Caco-2 (cell line): ENCODE results near the gene AGBL5. TPM values are rescaled to one million over a fixed set of nuclear protein-coding genes. Genes with fewer than 3 reads are reported as not detected.
A peak's percentile ranks its signal among the peaks of the same experiment; 100 is the strongest.

ENCODE experiments used
- BruUV-seq: library from RNA; stranded (reverse); fragments of 400-500 nt; replicated peaks from 2 replicates; lab custom pipeline; 2021; lab: Mats Ljungman, UMichigan
- CTCF ChIA-PET: fragments of 300-600 bp; sonication (Branson Sonifier 250); formaldehyde crosslinking; loops from one replicate; lab custom pipeline; 2022; ENCODE audit warnings: antibody characterized with exemption; lab: Charles Lee
- POLR2A ChIA-PET: fragments of 300-600 bp; sonication (Branson Sonifier 250); formaldehyde crosslinking; loops from one replicate; lab custom pipeline; 2022; ENCODE audit warnings: antibody characterized with exemption; lab: Charles Lee
- DNase-seq, 2 experiments: peaks; one replicate each; pipeline versions ENCODE4 v3.0.0 to v3.0.0-alpha.2; 2020 to 2022
- H3K27me3 ChIP-seq: replicated peaks from 2 replicates; pipeline ENCODE4 v1.6.0; 2011; ENCODE audit warnings: low read length; ENCODE audit not compliant: control insufficient read depth, insufficient read depth
- H3K36me3 ChIP-seq: 2 replicates; pipeline ENCODE4 v1.5.1; 2011; ENCODE audit warnings: low read length; ENCODE audit not compliant: control insufficient read depth, insufficient read depth
- H3K4me1 ChIP-seq: fragments of 250-450 bp; sonication (Bioruptor Pico); 2 replicates; pipeline ENCODE4 v1.5.1; 2020; ENCODE audit warnings: mild to moderate bottlenecking
- H3K4me3 ChIP-seq: 2 replicates; pipeline ENCODE4 v1.5.1; 2011; ENCODE audit warnings: low read depth, mild to moderate bottlenecking, control low read depth, low read length
- H3K9me3 ChIP-seq: fragments of 250-450 bp; sonication (Bioruptor Pico); 2 replicates; pipeline ENCODE4 v1.5.1; 2020; ENCODE audit warnings: mild to moderate bottlenecking, moderate library complexity
- H3K27ac Mint-ChIP-seq: one replicate; pipeline ENCODE4 v1.8.0; 2022; ENCODE audit warnings: mixed read lengths; ENCODE audit not compliant: unreplicated experiment
- H3K27me3 Mint-ChIP-seq: one replicate; pipeline ENCODE4 v1.8.0; 2022; ENCODE audit warnings: mixed read lengths; ENCODE audit not compliant: insufficient read depth, unreplicated experiment
- H3K36me3 Mint-ChIP-seq: one replicate; pipeline ENCODE4 v1.8.0; 2022; ENCODE audit warnings: mild to moderate bottlenecking, mixed read lengths; ENCODE audit not compliant: insufficient read depth, unreplicated experiment
- H3K4me1 Mint-ChIP-seq: one replicate; pipeline ENCODE4 v1.8.0; 2022; ENCODE audit warnings: low read depth, mixed read lengths; ENCODE audit not compliant: unreplicated experiment
- H3K4me3 Mint-ChIP-seq: one replicate; pipeline ENCODE4 v1.8.0; 2022; ENCODE audit warnings: mild to moderate bottlenecking, moderate library complexity, mixed read lengths; ENCODE audit not compliant: unreplicated experiment
- H3K9me3 Mint-ChIP-seq: one replicate; pipeline ENCODE4 v1.8.0; 2022; ENCODE audit warnings: mixed read lengths; ENCODE audit not compliant: unreplicated experiment
- CTCF ChIP-seq, 2 experiments: fragments of 200-600 bp in 1 of 2; IDR thresholded peaks; 1 replicate in 1 of 2; 2 replicates in 1 of 2; pipeline versions ENCODE4 v1.5.1 to v1.8.0; 2011 to 2022; ENCODE audit warnings: antibody characterized with exemption in 1 of 2, control low read depth in 1 of 2, inconsistent platforms in 1 of 2, low read depth in 1 of 2, low read length in 1 of 2, mild to moderate bottlenecking in 1 of 2, moderate library complexity in 1 of 2; ENCODE audit not compliant: insufficient read depth in 1 of 2, severe bottlenecking in 1 of 2, unreplicated experiment in 1 of 2
- intact Hi-C: fragments of 100-400 bp; cut with micrococcal nuclease; formaldehyde crosslinking; loops from one replicate; pipeline ENCODE4 v1.10.0; 2022; ENCODE audit not compliant: unreplicated experiment
- total RNA-seq: library from RNA; stranded (reverse); gene quantifications from 2 replicates; pipeline ENCODE4 v1.2.3, GENCODE V29; 2022

The AGBL5 gene
- total RNA-seq, 1 experiment from 2014 or later = 34.1 TPM

- Mint-ChIP-seq H3K9me3 (no peaks in the 10 kb centered on the region), H3K4me1 (peaks cover 11% of the 10 kb centered on the region), H3K36me3 (no peaks in the 10 kb centered on the region), H3K27ac (no peak overlapping the region), H3K27me3 (no peaks in the 10 kb centered on the region), H3K4me3 (no peak overlapping the region)
- Histone ChIP-seq H3K4me1 (peaks cover 30% of the 10 kb centered on the region), H3K9me3 (no peaks in the 10 kb centered on the region), H3K27me3 (no peaks in the 10 kb centered on the region), H3K36me3 (no peaks in the 10 kb centered on the region), H3K4me3 (no peak overlapping the region)
- BruUV-seq = no TSS peak
- intact Hi-C loops = loop anchor here (10.0 kb wide), 1 partner anchor 192 kb away; the partner anchor contains the start of gene TRIM54
- POLR2A ChIA-PET = no interaction called here
- no peak for DNase-seq
- TF ChIP-seq CTCF (IDR thresholded peaks at IDR 0.05; ENCODE audit: insufficient read depth in 1 of 2, low read depth in 1 of 2, low read length in 1 of 2, severe bottlenecking in 1 of 2, unreplicated experiment in 1 of 2) = no peak
- CTCF ChIA-PET = interaction anchor here (1.6 kb wide), 1 partner anchor 99 kb away, joined by 6 read pairs; no protein-coding TSS in a partner anchor
Measured at GRCh38 chr2:27092696-27093429, 41.4 kb downstream of the AGBL5 start.

- Mint-ChIP-seq H3K9me3 (no peaks in the 10 kb centered on the region), H3K4me3 (no peak overlapping the region), H3K27ac (no peak overlapping the region), H3K27me3 (no peaks in the 10 kb centered on the region), H3K4me1 (peaks cover 11% of the 10 kb centered on the region), H3K36me3 (no peaks in the 10 kb centered on the region)
- Histone ChIP-seq H3K27me3 (no peaks in the 10 kb centered on the region), H3K4me1 (peaks cover 30% of the 10 kb centered on the region), H3K4me3 (no peak overlapping the region), H3K36me3 (no peaks in the 10 kb centered on the region), H3K9me3 (no peaks in the 10 kb centered on the region)
- TF ChIP-seq CTCF (IDR thresholded peaks at IDR 0.05; ENCODE audit: insufficient read depth in 1 of 2, low read depth in 1 of 2, low read length in 1 of 2, severe bottlenecking in 1 of 2, unreplicated experiment in 1 of 2) = no peak
- ChIA-PET POLR2A (no interaction called here), CTCF (interaction anchor here (0.6 to 1.6 kb wide), 6 partner anchors 13 to 186 kb away, joined by 3 to 8 read pairs (median 4); partner anchors contain the start of gene SLC30A3)
- BruUV-seq = no TSS peak
- intact Hi-C loops = loop anchor here (10.0 kb wide), 1 partner anchor 191 kb away; the partner anchor contains the start of gene TRIM54
- DNase-seq = peak in 1 of 2 experiments; percentile 27
Measured at GRCh38 chr2:27093430-27094352, 42.2 kb downstream of the AGBL5 start.
